ENCODE measurements around the gene RAPGEF1.
A peak's percentile ranks its signal among the peaks of the same experiment; 100 is the strongest.

The RAPGEF1 gene

GRCh38 chr9:131748411-131748955 is 8.6 kb upstream of the RAPGEF1 start:
- TF ChIP-seq CTCF (IDR thresholded peaks at IDR 0.05; ENCODE audit: control insufficient read depth, extremely low read depth, insufficient read depth): no peak
- H3K4me3 ChIP-seq (ENCODE audit: low read depth, low read length): no peak overlapping the region
- DNase-seq (ENCODE audit: low read depth): no peak

- no peak overlapping the region for H3K4me3 ChIP-seq (ENCODE audit: low read depth, low read length)
- peak; percentile 94 for DNase-seq (ENCODE audit: low read depth)
- peak; percentile 80 for TF ChIP-seq CTCF (IDR thresholded peaks at IDR 0.05; ENCODE audit: control insufficient read depth, extremely low read depth, insufficient read depth)
Measured at GRCh38 chr9:131747352-131747751, 7.5 kb upstream of the RAPGEF1 start.

GRCh38 chr9:131745610-131746009 is 5.7 kb upstream of the RAPGEF1 start:
- no peak overlapping the region for H3K4me3 ChIP-seq (ENCODE audit: low read depth, low read length)
- no peak for DNase-seq (ENCODE audit: low read depth)
- TF ChIP-seq CTCF (IDR thresholded peaks at IDR 0.05; ENCODE audit: control insufficient read depth, extremely low read depth, insufficient read depth): no peak

- no peak for TF ChIP-seq CTCF (IDR thresholded peaks at IDR 0.05; ENCODE audit: control insufficient read depth, extremely low read depth, insufficient read depth)
- DNase-seq (ENCODE audit: low read depth): no peak
- H3K4me3 ChIP-seq (ENCODE audit: low read depth, low read length): no peak overlapping the region
Measured at GRCh38 chr9:131744720-131745201, 4.9 kb upstream of the RAPGEF1 start.

- no peak overlapping the region for H3K4me3 ChIP-seq (ENCODE audit: low read depth, low read length)
- no peak for TF ChIP-seq CTCF (IDR thresholded peaks at IDR 0.05; ENCODE audit: control insufficient read depth, extremely low read depth, insufficient read depth)
- DNase-seq (ENCODE audit: low read depth): no peak
Measured at GRCh38 chr9:131744171-131744719, 4.4 kb upstream of the RAPGEF1 start.

GRCh38 chr9:131743501-131743900 is 3.6 kb upstream of the RAPGEF1 start:
- no peak for DNase-seq (ENCODE audit: low read depth)
- no peak for TF ChIP-seq CTCF (IDR thresholded peaks at IDR 0.05; ENCODE audit: control insufficient read depth, extremely low read depth, insufficient read depth)
- H3K4me3 ChIP-seq (ENCODE audit: low read depth, low read length): no peak overlapping the region

- TF ChIP-seq CTCF (IDR thresholded peaks at IDR 0.05; ENCODE audit: control insufficient read depth, extremely low read depth, insufficient read depth): no peak
- DNase-seq (ENCODE audit: low read depth): no peak
- no peak overlapping the region for H3K4me3 ChIP-seq (ENCODE audit: low read depth, low read length)
Measured at GRCh38 chr9:131743096-131743495, 3.2 kb upstream of the RAPGEF1 start.
